Type B pancreatic cell (in vitro differentiated cells): ENCODE measurements around the gene CETP. TPM values are rescaled to one million over a fixed set of nuclear protein-coding genes. Genes with fewer than 3 reads are reported as not detected.

Source experiments
- DNase-seq: peaks from one replicate; pipeline ENCODE4 v3.0.0; 2021; ENCODE audit warnings: mixed read lengths; ENCODE audit not compliant: unreplicated experiment; ENCODE audit errors: extremely low spot score
- H3K27ac Mint-ChIP-seq: 2 replicates; pipeline ENCODE4 v1.8.0; 2021; ENCODE audit warnings: mild to moderate bottlenecking, mixed read lengths
- H3K27me3 Mint-ChIP-seq: 2 replicates; pipeline ENCODE4 v1.8.0; 2021; ENCODE audit warnings: mixed read lengths
- H3K36me3 Mint-ChIP-seq: 2 replicates; pipeline ENCODE4 v1.8.0; 2021; ENCODE audit warnings: mixed read lengths
- H3K4me1 Mint-ChIP-seq: one replicate; pipeline ENCODE4 v1.8.0; 2021; ENCODE audit warnings: mixed read lengths; ENCODE audit not compliant: unreplicated experiment
- H3K4me3 Mint-ChIP-seq: 2 replicates; pipeline ENCODE4 v1.8.0; 2021; ENCODE audit warnings: mild to moderate bottlenecking, mixed read lengths
- H3K9me3 Mint-ChIP-seq: 2 replicates; pipeline ENCODE4 v1.8.0; 2021; ENCODE audit warnings: mixed read lengths
- CTCF ChIP-seq: fragments of 200-600 bp; sonication (generic); conservative IDR thresholded peaks from 2 replicates; pipeline ENCODE4 v1.5.0; 2021; ENCODE audit warnings: antibody characterized with exemption, mild to moderate bottlenecking
- total RNA-seq: library from RNA; stranded (reverse); gene quantifications from 2 replicates; pipeline ENCODE4 v1.2.1, GENCODE V29; 2021; ENCODE audit warnings: low replicate concordance

CETP gene
- total RNA-seq, 1 donor from 2014 or later, result not detected

- Mint-ChIP-seq H3K4me3 (no peak overlapping the region), H3K27ac (no peak overlapping the region), H3K9me3 (no peaks in the 10 kb centered on the region), H3K27me3 (peaks cover 16% of the 10 kb centered on the region), H3K4me1 (peaks cover 3% of the 10 kb centered on the region), H3K36me3 (no peaks in the 10 kb centered on the region)
- DNase-seq, result no peak
- no peak for TF ChIP-seq CTCF
Observed at GRCh38 chr16:56977823-56978430, 16.2 kb downstream of the CETP start.

- Mint-ChIP-seq H3K9me3 (no peaks in the 10 kb centered on the region), H3K27ac (no peak overlapping the region), H3K4me3 (no peak overlapping the region), H3K4me1 (peaks cover 3% of the 10 kb centered on the region), H3K27me3 (peaks cover 22% of the 10 kb centered on the region), H3K36me3 (no peaks in the 10 kb centered on the region)
- no peak for TF ChIP-seq CTCF
- DNase-seq, result no peak
Observed at GRCh38 chr16:56980201-56980535, 18.4 kb downstream of the CETP start.

- no peak for TF ChIP-seq CTCF
- no peaks in the 10 kb centered on the region for H3K36me3 Mint-ChIP-seq
- no peak overlapping the region for H3K4me3 Mint-ChIP-seq
- H3K27me3 Mint-ChIP-seq, result peaks cover 17% of the 10 kb centered on the region
- no peak overlapping the region for H3K27ac Mint-ChIP-seq
- H3K4me1 Mint-ChIP-seq, result peaks cover 3% of the 10 kb centered on the region
- H3K9me3 Mint-ChIP-seq, result no peaks in the 10 kb centered on the region
- DNase-seq, result no peak
Observed at GRCh38 chr16:56980792-56981724, 19.3 kb downstream of the CETP start.

DNA sequence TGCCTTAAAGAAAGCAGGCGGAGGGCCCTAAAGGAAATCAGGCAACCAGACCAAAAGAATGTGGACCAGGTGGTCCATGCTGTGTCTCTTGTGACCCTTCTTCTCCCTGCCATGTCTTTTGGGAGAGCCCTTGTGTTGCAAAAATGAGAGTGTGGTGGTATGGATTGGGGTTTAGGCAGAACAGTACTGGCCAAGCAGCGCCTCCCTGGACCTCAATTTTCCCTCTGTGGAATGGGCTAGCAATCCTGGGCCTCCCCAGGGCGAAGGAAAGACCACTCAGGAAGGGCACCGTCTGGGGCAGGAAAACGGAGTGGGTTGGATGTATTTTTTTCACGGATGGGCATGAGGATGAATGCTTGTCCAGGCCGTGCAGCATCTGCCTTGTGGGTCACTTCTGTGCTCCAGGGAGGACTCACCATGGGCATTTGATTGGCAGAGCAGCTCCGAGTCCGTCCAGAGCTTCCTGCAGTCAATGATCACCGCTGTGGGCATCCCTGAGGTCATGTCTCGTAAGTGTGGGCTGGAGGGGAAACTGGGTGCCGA is 20.1 kb downstream of the CETP start:
- no peak for TF ChIP-seq CTCF
- no peaks in the 10 kb centered on the region for H3K36me3 Mint-ChIP-seq
- H3K4me1 Mint-ChIP-seq, result peaks cover 3% of the 10 kb centered on the region
- H3K27me3 Mint-ChIP-seq, result peaks cover 19% of the 10 kb centered on the region
- H3K9me3 Mint-ChIP-seq, result no peaks in the 10 kb centered on the region
- H3K4me3 Mint-ChIP-seq, result no peak overlapping the region
- no peak for DNase-seq
- H3K27ac Mint-ChIP-seq, result no peak overlapping the region

DNA sequence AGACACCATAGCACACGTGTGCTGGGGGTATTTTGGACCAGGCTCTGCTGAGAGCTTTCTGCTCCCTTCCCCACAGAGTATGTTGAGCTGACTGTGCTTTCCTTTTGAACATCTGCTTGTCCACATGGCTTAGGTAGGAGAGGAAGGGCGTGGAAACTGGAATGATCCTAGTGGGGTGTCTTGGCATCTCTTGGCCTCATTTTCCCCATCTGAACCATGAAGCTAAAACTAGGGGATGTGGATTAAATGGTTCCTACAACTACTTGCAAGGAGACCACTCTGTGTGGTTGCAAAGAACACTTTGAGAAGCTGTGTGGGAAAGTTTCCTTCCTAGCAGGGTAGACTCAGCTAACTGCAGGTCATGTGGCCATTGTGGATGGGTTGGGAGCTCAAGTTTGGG is 20.9 kb downstream of the CETP start:
- H3K4me3 Mint-ChIP-seq, result no peak overlapping the region
- peaks cover 3% of the 10 kb centered on the region for H3K4me1 Mint-ChIP-seq
- no peak for DNase-seq
- peak overlapping the region; percentile 10 for H3K27ac Mint-ChIP-seq
- no peaks in the 10 kb centered on the region for H3K9me3 Mint-ChIP-seq
- TF ChIP-seq CTCF, result no peak
- no peaks in the 10 kb centered on the region for H3K36me3 Mint-ChIP-seq
- H3K27me3 Mint-ChIP-seq, result peaks cover 28% of the 10 kb centered on the region
